ENCODE data around the gene TMEM165. TPM values are rescaled to one million over a fixed set of nuclear protein-coding genes. Genes with fewer than 3 reads are reported as not detected.

The TMEM165 gene
- total and polyA plus RNA-seq, 2 donors (not counting 1 experiment from before 2014, with no cell fraction given), result 26.3 to 110 TPM

DNA sequence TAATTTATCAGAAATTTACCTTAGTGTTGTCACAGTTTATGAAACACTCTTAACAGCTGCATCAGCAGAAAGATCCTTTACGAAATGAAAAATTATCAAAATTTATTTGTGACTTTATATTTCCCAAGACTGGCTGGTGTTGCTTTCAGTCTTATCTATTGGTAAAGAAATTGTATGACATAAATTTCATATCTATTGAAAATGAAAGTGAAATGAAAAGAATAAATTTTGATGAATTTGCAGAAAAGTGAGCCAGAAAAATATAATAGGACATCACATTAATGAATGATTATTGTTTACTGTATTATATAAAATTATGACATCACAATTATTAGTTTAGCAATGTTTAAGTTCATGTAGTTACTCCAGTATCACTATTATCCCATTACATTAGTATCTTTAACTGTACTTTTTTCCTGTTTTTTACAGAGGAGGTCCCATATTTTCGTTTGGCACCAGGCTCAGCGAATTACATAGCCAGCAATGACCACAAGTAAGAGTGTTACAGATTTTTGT, 13.2 kb upstream of the TMEM165 start:
- H3K4me1 Mint-ChIP-seq, result no peaks in the 10 kb centered on the region
- H3K4me2 ChIP-seq (replicated peaks; ENCODE audit: low read depth, low read length, poor library complexity, severe bottlenecking), result no peak overlapping the region
- no peaks in the 10 kb centered on the region for H3K27me3 Mint-ChIP-seq
- ChIA-PET POLR2A (no interaction called here), CTCF (no interaction called here)
- no peaks in the 10 kb centered on the region for H3K36me3 ChIP-seq (replicated peaks in 1 of 2; ENCODE audit: control extremely low read depth in 1 of 2, control insufficient read depth in 1 of 2, extremely low read depth in 1 of 2, insufficient read depth in 2 of 2, low read length in 1 of 2)
- no peak overlapping the region for H3K27ac Mint-ChIP-seq
- H2AFZ ChIP-seq (ENCODE audit: insufficient read depth, low read depth, low read length, poor library complexity, severe bottlenecking), result no peak overlapping the region
- no peaks in the 10 kb centered on the region for H3K79me2 ChIP-seq (ENCODE audit: control insufficient read depth, insufficient read depth, low read length)
- H4K20me1 ChIP-seq (ENCODE audit: control insufficient read depth, insufficient read depth, low read length, poor library complexity, severe bottlenecking), result no peaks in the 10 kb centered on the region
- H3K9me3 Mint-ChIP-seq (ENCODE audit: insufficient read depth), result no peaks in the 10 kb centered on the region
- H3K9ac ChIP-seq (ENCODE audit: low read length), result no peak overlapping the region
- no peak overlapping the region for H3K27ac ChIP-seq (ENCODE audit: low read length in 2 of 2)
- DNase-seq (no peak), ATAC-seq (ENCODE audit: low read depth) (no peak)
- intact Hi-C loops (cut with micrococcal nuclease), result no loop called here
- H3K27me3 ChIP-seq (replicated peaks in 1 of 4; ENCODE audit: control extremely low read depth in 1 of 4, control insufficient read depth in 3 of 4, insufficient read depth in 4 of 4, low read length in 3 of 4), result no peaks in the 10 kb centered on the region
- H3K4me1 ChIP-seq (ENCODE audit: control insufficient read depth in 2 of 2, insufficient read depth in 2 of 2, low read length in 2 of 2), result no peaks in the 10 kb centered on the region
- TF ChIP-seq, protein P1, sequence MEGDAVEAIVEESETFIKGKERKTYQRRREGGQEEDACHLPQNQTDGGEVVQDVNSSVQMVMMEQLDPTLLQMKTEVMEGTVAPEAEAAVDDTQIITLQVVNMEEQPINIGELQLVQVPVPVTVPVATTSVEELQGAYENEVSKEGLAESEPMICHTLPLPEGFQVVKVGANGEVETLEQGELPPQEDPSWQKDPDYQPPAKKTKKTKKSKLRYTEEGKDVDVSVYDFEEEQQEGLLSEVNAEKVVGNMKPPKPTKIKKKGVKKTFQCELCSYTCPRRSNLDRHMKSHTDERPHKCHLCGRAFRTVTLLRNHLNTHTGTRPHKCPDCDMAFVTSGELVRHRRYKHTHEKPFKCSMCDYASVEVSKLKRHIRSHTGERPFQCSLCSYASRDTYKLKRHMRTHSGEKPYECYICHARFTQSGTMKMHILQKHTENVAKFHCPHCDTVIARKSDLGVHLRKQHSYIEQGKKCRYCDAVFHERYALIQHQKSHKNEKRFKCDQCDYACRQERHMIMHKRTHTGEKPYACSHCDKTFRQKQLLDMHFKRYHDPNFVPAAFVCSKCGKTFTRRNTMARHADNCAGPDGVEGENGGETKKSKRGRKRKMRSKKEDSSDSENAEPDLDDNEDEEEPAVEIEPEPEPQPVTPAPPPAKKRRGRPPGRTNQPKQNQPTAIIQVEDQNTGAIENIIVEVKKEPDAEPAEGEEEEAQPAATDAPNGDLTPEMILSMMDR (IDR thresholded peaks at IDR 0.05), result no peak
- no peak for TF ChIP-seq EZH2 (IDR thresholded peaks at IDR 0.05; ENCODE audit: borderline replicate concordance, insufficient read depth, low read depth, low read length, poor library complexity, severe bottlenecking)
- no peak overlapping the region for H3K4me3 ChIP-seq (ENCODE audit: control extremely low read depth in 1 of 5, extremely low read depth in 1 of 5, insufficient read depth in 1 of 5, low read depth in 2 of 5, low read length in 4 of 5)
- H3K4me3 Mint-ChIP-seq, result no peak overlapping the region
- no peaks in the 10 kb centered on the region for H3K9me3 ChIP-seq (ENCODE audit: control extremely low read depth in 1 of 3, control insufficient read depth in 2 of 3, insufficient read depth in 1 of 3, low read length in 2 of 3)
- WGBS (ENCODE audit: insufficient coverage), result no CpG with 5 or more reads among the region's 3 CpGs

DNA sequence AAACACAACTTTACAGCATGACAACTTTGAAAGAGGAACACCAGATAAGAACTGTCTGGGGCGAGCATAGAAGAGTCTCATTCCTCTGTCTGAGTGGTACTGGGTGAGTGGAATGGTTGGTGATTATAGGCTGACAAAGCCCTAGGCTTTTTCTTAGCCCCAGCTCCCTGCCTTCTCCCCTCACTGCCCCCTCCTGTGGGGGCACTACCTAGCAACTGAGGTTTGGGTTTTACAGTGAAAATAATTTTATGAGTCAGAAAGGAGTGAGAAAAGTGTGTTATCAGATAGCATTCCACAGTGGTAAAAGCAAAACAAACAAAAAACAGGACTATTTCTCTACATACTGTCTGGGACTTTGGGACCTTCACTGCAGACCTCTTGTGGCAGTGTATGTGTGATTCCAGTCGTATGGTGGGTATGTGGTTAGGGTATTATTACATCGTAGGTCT, 10.5 kb upstream of the TMEM165 start:
- Mint-ChIP-seq H3K4me3 (no peak overlapping the region), H3K4me1 (no peaks in the 10 kb centered on the region), H3K9me3 (ENCODE audit: insufficient read depth) (no peaks in the 10 kb centered on the region), H3K27ac (no peak overlapping the region), H3K27me3 (no peaks in the 10 kb centered on the region)
- TF ChIP-seq EZH2 (IDR thresholded peaks at IDR 0.05; ENCODE audit: borderline replicate concordance, insufficient read depth, low read depth, low read length, poor library complexity, severe bottlenecking), result no peak
- TF ChIP-seq, protein P1 (IDR thresholded peaks at IDR 0.05), result no peak
- no peak overlapping the region for H3K4me2 ChIP-seq (replicated peaks; ENCODE audit: low read depth, low read length, poor library complexity, severe bottlenecking)
- no peaks in the 10 kb centered on the region for H3K4me1 ChIP-seq (ENCODE audit: control insufficient read depth in 2 of 2, insufficient read depth in 2 of 2, low read length in 2 of 2)
- no peaks in the 10 kb centered on the region for H3K9me3 ChIP-seq (ENCODE audit: control extremely low read depth in 1 of 3, control insufficient read depth in 2 of 3, insufficient read depth in 1 of 3, low read length in 2 of 3)
- no peak overlapping the region for H2AFZ ChIP-seq (ENCODE audit: insufficient read depth, low read depth, low read length, poor library complexity, severe bottlenecking)
- DNase-seq (no peak), ATAC-seq (ENCODE audit: low read depth) (no peak)
- no peaks in the 10 kb centered on the region for H3K36me3 ChIP-seq (replicated peaks in 1 of 2; ENCODE audit: control extremely low read depth in 1 of 2, control insufficient read depth in 1 of 2, extremely low read depth in 1 of 2, insufficient read depth in 2 of 2, low read length in 1 of 2)
- no peak overlapping the region for H3K4me3 ChIP-seq (ENCODE audit: control extremely low read depth in 1 of 5, extremely low read depth in 1 of 5, insufficient read depth in 1 of 5, low read depth in 2 of 5, low read length in 4 of 5)
- H3K79me2 ChIP-seq (ENCODE audit: control insufficient read depth, insufficient read depth, low read length), result no peaks in the 10 kb centered on the region
- H3K9ac ChIP-seq (ENCODE audit: low read length), result no peak overlapping the region
- H4K20me1 ChIP-seq (ENCODE audit: control insufficient read depth, insufficient read depth, low read length, poor library complexity, severe bottlenecking), result no peaks in the 10 kb centered on the region
- POLR2A ChIA-PET, result no interaction called here
- H3K27me3 ChIP-seq (replicated peaks in 1 of 4; ENCODE audit: control extremely low read depth in 1 of 4, control insufficient read depth in 3 of 4, insufficient read depth in 4 of 4, low read length in 3 of 4), result no peaks in the 10 kb centered on the region
- intact Hi-C loops (cut with micrococcal nuclease), result no loop called here
- 60% methylated on average over 2 of the region's 3 CpGs for WGBS (ENCODE audit: insufficient coverage)
- CTCF ChIA-PET, result no interaction called here
- no peak overlapping the region for H3K27ac ChIP-seq (ENCODE audit: low read length in 2 of 2)

All from B cell (primary cell).